GM19043 (cell line): ENCODE results near the gene PATJ.
A peak's percentile ranks its signal among the peaks of the same experiment; 100 is the strongest.
"Not testable (repeated sequence)": the region's sequence is repeated elsewhere in the genome, so short reads cannot be mapped to it uniquely, and the experiment has no call there.

Experiments
- ATAC-seq: cut with Tn5 transposase; IDR thresholded peaks from one replicate; pipeline ENCODE4 v1.9.1; 2021; ENCODE audit warnings: low read depth; ENCODE audit not compliant: unreplicated experiment

The PATJ gene

DNA sequence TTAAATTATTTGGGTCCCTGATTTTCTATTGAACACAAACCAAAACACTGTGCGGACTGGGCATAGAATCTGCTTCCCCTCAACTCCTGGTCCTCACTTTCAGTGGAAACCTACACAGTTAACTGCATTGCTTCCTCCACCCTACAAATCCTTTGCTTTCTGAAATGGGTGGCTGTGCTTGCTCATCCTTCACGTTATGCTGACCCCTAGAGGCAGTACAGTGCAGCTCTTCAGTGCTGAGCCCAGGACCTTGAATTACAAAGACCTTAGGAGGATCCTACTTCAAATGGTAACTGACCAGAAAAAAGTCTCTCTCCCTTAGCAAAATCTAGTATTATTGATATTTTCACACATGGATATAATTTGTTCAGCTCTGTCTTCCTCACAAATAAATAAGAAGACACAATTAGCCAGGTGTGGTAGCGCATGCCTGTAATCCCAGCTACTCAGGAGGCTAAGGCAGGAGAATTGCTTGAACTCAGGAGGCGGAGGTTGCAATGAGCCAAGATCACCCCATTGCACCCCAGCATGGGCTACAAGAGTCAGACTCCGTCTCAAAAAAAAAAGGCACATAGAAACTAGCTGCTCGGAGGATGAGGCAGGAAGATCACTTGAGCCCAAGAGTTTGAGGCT, 388.9 kb downstream of the PATJ start:
- ATAC-seq: no peak

DNA sequence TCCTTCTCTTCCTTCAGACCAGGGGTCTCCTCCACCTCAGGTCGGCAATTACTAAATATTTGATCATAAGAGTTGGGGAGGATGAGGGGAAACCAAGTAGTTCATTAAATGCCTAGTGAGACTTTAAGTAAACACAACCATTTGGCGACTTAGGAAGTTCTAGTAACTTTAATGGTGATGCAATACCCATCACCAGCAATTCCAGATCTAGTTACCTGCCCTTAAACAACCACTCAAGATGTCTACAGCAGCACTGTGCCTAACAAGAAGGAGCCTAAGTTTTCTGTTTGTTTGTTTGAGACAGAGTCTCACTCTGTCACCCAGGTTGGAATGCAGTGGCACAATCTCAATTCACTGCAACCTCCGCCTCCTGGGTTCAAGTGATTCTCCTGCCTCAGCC, 395.7 kb downstream of the PATJ start:
- ATAC-seq: no peak

DNA sequence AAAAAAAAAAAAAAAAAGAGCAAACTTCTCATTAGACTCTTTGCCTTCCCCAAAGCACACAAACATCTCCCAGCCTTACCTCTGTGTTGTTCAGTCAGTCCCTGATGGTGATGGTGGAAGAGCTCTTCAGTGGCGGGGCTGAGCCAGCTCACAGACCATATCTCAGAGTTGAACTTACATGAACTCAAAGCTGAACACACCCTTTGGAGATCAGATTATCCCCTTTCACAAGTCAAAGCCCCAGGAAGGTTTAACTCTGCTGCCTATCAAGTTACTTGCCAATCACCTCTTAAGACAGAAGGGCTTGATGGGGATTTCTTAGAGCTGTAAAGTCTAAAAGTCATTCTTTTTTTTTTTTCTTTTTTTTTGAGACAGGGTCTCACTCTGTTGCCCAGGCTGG, 397.1 kb downstream of the PATJ start:
- ATAC-seq: no peak

DNA sequence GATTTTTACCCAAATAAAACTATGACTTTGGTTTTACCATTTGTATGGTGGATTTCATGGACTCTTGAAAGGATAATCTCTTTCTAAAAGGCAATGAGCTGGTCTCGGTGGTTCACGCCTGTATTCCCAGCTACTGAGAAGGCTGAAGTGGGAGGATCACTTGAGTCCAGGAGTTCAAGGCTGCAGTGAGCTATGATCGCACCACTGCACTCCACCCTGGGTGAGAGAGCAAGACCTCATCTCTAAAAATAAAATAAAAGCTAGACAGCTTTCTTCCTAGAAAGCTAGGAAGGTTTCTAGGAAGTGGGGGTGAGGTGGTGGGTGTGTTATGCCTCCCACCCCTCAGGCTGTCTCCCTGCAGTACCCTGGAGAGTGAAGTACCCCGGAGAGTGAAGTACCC, 398.4 kb downstream of the PATJ start:
- ATAC-seq: no peak

DNA sequence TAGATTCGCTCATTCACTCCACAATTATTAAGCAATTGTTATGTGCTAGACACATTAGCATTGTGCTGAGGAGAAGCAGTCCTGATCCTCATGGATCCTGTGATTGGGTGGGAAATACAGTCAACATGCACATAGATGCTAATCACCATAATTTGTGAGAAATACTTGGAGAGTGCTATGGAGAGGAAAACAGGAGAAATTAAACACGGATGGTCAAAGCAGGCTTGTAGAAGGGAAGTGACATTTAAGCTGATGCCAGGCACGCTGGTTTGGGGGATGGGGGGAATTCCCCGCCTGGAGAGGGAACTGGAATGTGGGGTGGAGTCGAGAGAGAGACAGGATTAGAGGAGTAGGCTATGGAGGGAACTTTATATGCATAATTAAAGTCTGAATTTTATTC, 400.2 kb downstream of the PATJ start:
- ATAC-seq: no peak

DNA sequence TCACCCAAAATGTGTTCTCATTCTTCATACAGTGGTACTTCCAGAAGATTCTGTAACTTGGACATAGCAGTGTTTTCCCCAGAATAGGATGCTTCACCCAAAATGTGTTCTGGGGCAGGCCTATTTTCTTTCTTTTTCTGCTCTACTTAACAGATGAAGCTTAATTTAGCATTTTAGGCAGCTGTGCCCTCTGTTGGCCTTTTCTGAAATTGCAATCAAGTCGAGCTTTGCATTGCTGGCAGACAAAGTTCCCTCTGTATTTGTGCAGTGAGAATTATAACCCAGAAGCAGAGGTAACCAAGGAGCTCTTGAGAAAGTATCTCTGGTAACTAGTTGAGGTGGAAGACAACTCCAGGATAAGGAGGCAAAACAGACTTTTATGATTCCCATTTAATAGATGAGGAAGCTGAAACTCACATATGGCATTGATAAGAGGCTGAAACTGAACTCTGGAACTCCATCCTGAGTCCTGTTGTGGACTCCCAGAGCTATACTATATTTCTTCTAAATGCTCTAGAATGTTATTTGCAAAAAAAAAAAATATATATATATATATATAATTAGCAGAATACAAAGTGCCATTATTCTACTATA, 402.1 kb downstream of the PATJ start:
- ATAC-seq: no peak

DNA sequence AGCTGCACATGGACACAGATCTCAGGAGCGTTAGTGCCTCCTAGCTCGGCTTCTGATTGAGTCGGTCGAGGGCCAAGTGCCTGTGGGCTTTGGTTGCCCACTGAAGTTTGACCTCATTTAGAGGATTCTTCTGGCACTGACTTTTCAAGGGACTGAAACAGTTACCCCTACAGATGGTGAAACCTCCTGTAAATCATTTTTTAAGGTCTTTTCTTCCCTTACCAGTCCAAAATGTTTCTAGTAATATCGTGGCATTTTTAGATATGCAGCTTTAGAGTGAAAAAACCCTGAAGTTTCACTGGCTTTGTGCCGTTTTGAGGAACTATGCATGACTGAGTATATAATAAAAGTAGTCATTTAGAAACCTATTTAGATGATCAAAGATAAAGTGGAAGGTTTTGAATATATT, 417.7 kb downstream of the PATJ start:
- ATAC-seq: peak; percentile 74

DNA sequence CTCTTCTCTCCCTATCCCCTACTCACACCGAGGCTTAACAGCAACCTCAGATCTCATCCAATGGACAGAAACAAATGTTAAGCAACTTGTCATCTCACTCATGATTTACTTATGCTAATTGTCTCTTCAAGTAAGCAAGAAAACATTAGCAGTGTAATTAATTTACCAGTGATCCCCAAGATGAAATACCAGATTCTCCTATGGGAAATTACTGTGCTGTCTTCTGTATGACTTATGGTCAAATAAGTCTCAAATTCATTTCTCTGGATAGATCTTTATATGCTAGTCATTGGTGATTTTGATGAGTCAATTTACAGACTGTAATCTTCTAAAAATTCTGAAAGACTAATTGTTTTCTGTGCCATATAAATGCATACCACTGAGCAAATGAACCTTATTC, 419.4 kb downstream of the PATJ start:
- ATAC-seq: no peak

DNA sequence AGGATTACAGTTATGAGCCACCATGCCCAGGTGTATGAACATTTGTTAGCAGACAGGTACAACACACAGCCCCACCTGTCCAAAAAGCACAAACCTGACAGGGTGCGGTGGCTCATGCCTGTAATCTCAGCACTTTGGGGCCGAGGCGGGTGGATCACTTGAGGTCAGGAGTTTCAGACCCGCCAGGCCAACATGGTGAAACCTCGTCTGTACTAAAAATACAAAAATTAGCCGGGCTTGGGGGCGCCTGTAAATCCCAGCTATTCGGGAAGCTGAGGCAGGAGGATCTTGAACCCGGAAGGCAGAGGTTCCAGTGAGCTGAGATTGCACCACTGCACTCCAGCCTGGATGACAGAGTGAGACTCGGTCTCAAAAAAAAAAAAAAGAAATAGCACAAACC, 428.1 kb downstream of the PATJ start:
- not testable (repeated sequence) for ATAC-seq

DNA sequence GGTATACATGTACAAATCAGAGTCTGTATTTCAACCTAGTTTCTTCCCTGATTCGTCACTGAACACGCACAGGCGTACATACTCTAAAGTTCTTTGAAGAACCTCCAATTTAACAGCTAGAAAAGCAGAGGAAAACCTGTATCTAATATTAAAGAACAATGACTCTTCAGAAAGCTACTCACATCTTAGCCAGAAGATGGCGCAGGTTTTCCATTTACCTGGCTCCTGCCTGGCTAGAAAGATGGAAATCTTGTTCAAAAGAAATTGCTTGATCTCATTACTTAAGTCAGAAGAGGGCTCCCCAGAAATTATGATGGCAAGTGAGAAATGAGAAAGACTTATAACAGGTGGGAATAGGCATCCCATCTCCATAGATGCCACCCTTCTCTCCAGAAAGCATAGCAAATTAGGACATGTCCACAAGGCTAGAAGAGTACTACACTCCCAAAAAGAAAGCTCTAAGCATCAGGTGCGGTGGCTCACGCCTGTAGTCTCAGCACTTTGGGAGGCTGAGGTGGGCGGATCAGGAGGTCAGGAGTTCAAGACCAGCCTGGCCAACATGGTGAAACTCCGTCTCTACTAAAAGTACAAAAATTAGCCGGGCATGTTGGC, 433.4 kb downstream of the PATJ start:
- no peak for ATAC-seq

DNA sequence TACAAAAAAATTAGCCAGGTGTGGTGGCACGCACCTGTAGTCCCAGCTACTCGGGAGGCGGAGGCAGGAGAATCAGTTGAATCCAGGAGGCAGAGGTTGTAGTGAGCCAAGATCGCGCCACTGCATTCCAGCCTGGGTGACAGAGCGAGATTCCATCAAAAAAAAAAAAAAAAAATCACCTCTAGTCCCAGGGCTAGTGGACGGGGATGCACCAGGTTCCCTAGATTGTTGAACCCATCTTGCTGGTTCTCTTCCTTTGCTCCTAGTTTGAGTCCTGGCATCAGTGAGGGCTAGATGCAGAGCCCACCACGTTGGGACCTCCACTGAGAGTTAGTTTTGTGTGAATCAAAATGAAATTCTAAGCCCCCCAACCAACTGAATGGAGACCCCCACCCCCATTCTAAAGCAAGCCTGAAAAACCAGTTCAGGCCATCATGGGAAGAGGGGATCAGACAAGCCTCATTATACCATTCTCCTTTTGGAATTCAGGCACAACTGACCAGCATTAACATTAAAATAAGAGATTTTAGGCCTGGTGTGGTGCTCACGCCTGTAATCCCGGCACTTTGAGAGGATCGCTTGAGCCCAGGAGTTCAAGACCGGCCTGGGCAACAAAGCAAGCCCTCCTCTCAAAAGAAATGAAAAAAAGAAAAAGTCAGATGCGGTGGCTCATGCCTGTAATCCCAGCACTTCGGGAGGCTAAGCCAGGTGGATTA, 434.5 kb downstream of the PATJ start:
- no peak for ATAC-seq

DNA sequence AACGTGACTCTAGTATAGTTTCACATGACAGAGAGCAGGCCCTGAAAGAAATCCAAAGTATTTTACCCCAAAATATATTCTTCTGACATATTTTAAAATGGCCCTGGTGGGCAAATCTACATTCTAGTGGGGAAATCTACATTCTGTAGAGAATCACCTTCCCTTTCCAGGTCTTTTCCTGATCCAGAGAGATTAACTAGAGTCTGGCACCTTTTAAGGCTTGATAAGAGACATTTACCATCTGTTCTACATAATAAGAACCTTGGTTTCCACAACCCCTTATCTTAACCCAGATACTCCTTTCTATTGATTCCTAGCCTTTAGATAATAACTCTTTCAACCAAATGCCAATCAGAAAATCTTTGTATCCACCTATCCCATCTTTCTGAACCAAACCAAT, 435.3 kb downstream of the PATJ start:
- no peak for ATAC-seq

DNA sequence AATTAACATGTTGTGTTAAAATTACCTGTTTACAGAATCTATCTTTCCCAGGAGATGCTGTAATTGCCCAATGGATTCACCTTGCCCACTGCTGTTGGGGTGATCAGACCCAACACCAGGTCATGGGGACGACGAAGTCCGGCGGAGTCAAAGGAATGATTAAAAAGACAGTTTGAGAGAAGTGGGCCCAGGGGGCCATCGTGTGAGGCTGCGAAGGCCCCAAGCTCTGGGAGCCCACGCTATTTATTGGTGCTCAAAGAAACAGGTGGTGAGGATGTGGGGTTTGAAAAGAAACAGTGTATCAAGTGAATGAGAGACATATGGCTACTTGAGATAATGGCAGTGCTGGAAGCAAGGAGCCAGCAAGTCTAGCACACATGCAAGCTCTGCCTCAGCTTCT, 436.1 kb downstream of the PATJ start:
- no peak for ATAC-seq

DNA sequence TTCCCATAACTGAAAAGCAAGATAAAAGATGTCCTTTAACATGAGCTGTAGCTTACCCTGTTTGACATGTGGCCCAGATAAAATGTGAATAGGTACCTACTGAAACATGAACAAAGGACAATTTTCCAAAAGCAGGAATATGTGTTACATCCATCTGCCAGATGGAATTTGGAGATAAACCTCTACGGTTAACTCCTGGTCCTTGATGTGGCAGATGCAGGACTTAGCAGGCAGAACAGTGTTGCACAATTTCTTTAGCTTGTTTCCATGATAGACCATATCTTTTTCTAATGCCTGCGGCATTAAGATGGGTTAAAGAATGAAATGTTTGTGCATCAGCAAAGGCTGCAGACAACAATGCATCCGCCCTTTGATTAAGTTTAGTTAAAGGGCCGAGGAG, 437.8 kb downstream of the PATJ start:
- ATAC-seq: not testable (repeated sequence)

DNA sequence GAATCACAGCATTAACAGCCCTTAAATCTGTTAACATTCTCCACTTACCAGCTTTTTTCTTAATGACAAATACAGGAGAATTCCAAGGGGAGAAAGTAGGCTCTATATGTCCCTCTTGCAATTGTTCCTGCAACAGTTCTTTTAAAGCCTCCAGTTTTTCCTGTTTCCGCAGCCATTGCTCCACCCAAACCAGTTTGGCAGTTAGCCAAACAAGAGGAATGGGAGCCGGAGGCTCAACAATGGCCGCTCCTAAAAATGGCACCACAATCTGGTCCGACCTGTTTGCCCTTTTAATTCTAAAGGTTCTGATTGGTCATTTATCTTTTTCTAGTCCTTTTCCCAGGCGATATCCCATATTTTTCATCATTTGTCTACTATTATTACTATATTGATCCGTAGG, 438.4 kb downstream of the PATJ start:
- ATAC-seq: no peak

DNA sequence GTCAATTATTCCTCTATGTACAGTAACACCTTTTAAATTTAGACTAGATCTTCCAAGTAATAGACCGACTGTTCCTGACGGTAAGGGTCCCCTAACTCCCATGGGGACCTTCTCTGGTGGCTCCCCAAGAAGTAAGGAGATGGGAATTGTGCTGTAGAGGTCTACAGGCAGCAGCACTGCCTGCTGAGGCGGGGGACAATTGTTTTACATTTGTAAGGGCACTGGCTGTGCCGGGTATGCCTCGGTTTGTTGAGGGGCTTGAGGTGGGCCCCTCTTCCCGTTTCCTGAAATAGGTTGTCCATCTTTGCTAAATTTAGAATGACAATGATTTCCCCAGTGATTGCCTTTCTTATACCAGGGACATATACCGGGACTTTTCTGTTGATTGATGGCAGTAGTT, 439.3 kb downstream of the PATJ start:
- ATAC-seq: no peak

DNA sequence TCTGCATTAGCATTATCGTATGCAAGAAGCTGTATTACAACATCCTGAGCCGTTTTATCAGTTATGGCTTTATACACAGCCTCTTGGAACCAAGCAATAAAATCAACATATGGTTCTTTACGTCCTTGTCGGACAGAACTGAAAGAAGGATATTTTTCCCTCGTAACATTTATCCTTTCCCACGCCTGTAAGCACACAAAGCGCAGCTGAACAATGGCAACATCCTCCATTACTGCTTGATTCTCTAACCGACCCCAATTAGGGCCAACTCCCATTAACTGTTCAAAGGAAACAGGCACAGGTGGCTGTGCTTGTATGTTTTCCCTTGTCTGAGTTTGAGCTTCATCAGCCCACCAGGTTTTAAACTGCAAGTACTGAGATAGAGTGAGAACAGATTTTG, 439.9 kb downstream of the PATJ start:
- not testable (repeated sequence) for ATAC-seq

DNA sequence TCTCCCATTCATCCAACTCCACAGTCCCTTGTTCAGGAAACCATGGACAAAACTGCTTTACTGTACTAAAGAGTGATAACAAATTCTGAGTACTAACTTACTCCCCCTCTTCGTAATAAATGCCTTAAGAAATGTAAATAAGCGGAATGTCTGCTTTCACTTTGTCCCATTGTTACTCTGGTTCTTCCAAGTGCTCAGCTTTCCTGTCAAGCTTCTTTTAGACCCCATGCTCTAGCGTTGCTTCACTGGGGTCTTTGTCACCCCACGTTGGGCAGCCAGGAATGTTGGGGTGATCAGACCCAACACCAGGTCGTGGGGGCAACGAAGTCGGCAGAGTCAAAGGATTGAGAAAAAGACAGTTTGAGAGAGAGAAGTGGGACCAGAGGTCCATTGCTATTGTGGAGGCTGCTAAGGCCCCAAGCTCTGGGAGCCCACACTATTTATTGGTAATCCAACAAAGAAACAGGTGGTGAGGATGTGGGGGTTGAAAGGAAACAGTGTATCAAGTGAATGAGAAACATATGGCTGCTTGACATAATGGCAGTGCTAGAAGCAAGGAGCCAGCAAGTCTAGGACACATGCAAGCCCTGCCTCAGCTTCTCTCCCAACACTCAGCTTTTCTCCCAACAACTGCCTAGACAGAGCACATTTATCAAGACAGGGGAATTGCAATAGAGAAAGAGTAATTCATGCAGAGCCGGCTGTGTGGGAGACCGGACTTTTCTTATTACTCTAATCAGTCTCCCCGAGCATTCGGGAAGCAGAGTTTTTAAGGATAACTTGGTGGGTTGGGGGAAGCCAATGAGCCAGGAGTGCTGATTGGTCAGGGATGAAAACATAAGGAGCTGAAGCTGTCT, 441.1 kb downstream of the PATJ start:
- not testable (repeated sequence) for ATAC-seq

DNA sequence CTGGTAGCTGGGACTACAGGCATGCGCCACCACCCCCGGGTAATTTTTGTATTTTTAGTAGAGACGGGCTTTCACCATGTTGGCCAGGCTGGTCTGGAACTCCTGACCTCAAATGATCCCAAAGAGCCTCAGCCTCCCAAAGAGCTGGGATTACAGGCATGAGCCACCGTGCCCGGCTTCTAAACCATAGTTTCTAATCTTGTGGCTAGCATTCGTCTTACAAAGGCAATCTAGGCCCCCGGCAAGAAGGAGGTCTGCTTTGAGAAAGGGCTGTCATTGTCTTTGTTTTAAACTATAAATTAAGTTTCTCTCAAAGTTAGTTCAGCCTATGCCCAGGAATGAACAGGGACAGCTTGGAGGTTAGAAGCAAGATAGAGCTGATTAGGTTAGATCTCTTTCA, 442.1 kb downstream of the PATJ start:
- ATAC-seq: no peak

DNA sequence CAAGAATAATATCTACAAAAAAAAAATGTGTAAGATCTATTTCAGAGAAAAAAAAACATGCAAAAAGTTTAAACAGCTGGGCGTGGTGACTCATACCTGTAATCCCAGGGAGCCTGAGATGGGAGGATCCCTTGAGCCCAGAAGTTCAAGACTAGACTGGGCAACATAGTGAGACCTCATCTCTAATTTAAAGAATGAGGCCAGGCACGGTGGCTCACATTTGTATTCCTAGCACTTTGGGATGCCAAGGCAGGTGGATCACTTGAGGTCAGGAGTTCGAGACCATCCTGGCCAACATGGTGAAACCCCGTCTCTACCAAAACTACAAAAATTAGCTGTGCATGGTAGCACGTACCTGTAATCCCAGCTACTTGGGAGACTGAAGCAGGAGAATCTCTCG, 443.0 kb downstream of the PATJ start:
- ATAC-seq: not testable (repeated sequence)

DNA sequence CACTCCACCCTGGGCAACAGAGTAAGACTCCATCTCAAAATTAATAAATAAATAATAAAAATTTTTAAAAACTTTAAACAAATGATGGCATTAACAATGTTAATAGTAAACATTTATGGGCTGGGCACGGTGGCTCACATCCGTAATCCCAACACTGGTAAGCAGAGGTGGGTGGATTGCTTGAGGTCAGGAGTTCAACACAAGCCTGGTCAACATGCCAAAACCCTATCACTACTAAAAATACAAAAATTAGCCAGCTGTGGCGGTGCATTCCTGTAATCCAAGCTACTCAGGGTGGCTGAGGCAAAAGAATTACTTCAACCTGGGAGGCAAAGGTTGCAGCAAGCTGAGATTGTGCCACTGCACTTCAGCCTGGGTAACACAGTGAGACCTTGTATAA, 443.4 kb downstream of the PATJ start:
- no peak for ATAC-seq
